HepG2 (cell line): ENCODE data around the gene EPB41L2. TPM values are rescaled to one million over a fixed set of nuclear protein-coding genes. Genes with fewer than 3 reads are reported as not detected.

Source experiments
- ATAD3A ChIP-seq: sonication (generic); formaldehyde crosslinking; IDR thresholded peaks from 2 replicates; pipeline ENCODE4 v1.4.0; 2020; ENCODE audit warnings: missing genetic modification reagents
- EP300 ChIP-seq, 3 experiments: sonication (generic) in 1 of 3; formaldehyde crosslinking in 1 of 3; IDR thresholded peaks; 2 replicates each; pipeline versions ENCODE4 v1.5.1 to v1.6.1; 2011 to 2020; ENCODE audit warnings: low read depth in 2 of 3, low read length in 2 of 3, borderline replicate concordance in 1 of 3, improper control_type of control experiment in 1 of 3, mild to moderate bottlenecking in 1 of 3, missing genetic modification reagents in 1 of 3, moderate library complexity in 1 of 3
- HDAC1 ChIP-seq: sonication (generic); formaldehyde crosslinking; IDR thresholded peaks from 2 replicates; pipeline ENCODE4 v1.5.1; 2020; ENCODE audit warnings: mild to moderate bottlenecking, missing genetic modification reagents
- HMGA1 ChIP-seq: sonication (generic); formaldehyde crosslinking; conservative IDR thresholded peaks from 2 replicates; pipeline ENCODE4 v1.4.0; 2020; ENCODE audit warnings: missing genetic modification reagents
- KLF16 ChIP-seq, 2 experiments: sonication (generic) in 1 of 2; formaldehyde crosslinking in 1 of 2; IDR thresholded peaks; 2 replicates each; pipeline versions ENCODE4 v1.6.1 to v1.8.0; 2016 to 2023; ENCODE audit warnings: missing genetic modification reagents in 2 of 2, missing compliant biosample characterization in 1 of 2
- MED1 ChIP-seq: sonication (generic); formaldehyde crosslinking; IDR thresholded peaks from 2 replicates; pipeline ENCODE4 v1.4.0; 2020; ENCODE audit warnings: missing genetic modification reagents
- MTA1 ChIP-seq: sonication (generic); formaldehyde crosslinking; IDR thresholded peaks from 2 replicates; pipeline ENCODE4 v1.4.0; 2020; ENCODE audit warnings: missing genetic modification reagents, mild to moderate bottlenecking, borderline replicate concordance
- NCOA5 ChIP-seq: sonication (generic); formaldehyde crosslinking; IDR thresholded peaks from 2 replicates; pipeline ENCODE4 v1.4.0; 2020; ENCODE audit warnings: missing genetic modification reagents
- NFE2L1 ChIP-seq: sonication (generic); formaldehyde crosslinking; IDR thresholded peaks from 2 replicates; pipeline ENCODE4 v1.4.0; 2020; ENCODE audit warnings: missing genetic modification reagents, mild to moderate bottlenecking, borderline replicate concordance
- POLR2AphosphoS5 ChIP-seq: IDR thresholded peaks from 2 replicates; pipeline ENCODE4 v1.6.1; 2012; ENCODE audit warnings: low read depth, low read length
- RFXANK ChIP-seq: IDR thresholded peaks from 2 replicates; pipeline ENCODE4 v1.6.1; 2016
- TCF7L2 ChIP-seq: IDR thresholded peaks from 2 replicates; pipeline ENCODE4 v1.6.1; 2011; ENCODE audit warnings: mild to moderate bottlenecking, low read depth, low read length, moderate library complexity
- TRIM24 ChIP-seq: sonication (generic); formaldehyde crosslinking; IDR thresholded peaks from 2 replicates; pipeline ENCODE4 v1.8.0; 2022; ENCODE audit warnings: mild to moderate bottlenecking, missing genetic modification reagents
- ZEB1 ChIP-seq: IDR thresholded peaks from 2 replicates; pipeline ENCODE4 v1.6.1; 2012; ENCODE audit warnings: mild to moderate bottlenecking, low read depth, inconsistent platforms; ENCODE audit not compliant: insufficient replicate concordance
- ZMYM3 ChIP-seq: sonication (generic); formaldehyde crosslinking; IDR thresholded peaks from 2 replicates; pipeline ENCODE4 v1.5.1; 2020; ENCODE audit warnings: mild to moderate bottlenecking, missing genetic modification reagents
- ZNF331 ChIP-seq: sonication (generic); formaldehyde crosslinking; IDR thresholded peaks from 2 replicates; pipeline ENCODE4 v1.4.0; 2020; ENCODE audit warnings: missing genetic modification reagents
- ZNF746 ChIP-seq: sonication (generic); formaldehyde crosslinking; IDR thresholded peaks from 2 replicates; pipeline ENCODE4 v1.8.0; 2022; ENCODE audit warnings: mild to moderate bottlenecking, missing genetic modification reagents
- polyA plus RNA-seq, 8 experiments: library from polyadenylated mRNA; depleted of rRNA in 3 of 8; stranded (reverse) in 7 of 8; unstranded in 1 of 8; fragments of >200 nt; fragmentation: Illumina TruSeq in 4 of 8; extraction: Trizol in 4 of 8; gene quantifications; 2 replicates each; pipeline versions ENCODE4 v1.2.1 to v1.2.3, GENCODE V29; 2011 to 2016; ENCODE audit warnings: low read depth in 4 of 8, missing spikeins in 1 of 8, mixed read lengths in 1 of 8; ENCODE audit not compliant: insufficient read depth in 1 of 8
- total RNA-seq, 5 experiments: library from RNA; depleted of rRNA; stranded (reverse); fragments of >200 nt; fragmentation: Illumina TruSeq; extraction: Trizol; gene quantifications; 2 replicates each; pipeline ENCODE4 v1.2.3, GENCODE V29; 2016; ENCODE audit warnings: low read depth in 1 of 5
- TF ChIP-seq, protein P1 (sequence below): sonication (generic); formaldehyde crosslinking; IDR thresholded peaks from 2 replicates; pipeline ENCODE4 v1.5.0; 2020; ENCODE audit warnings: missing genetic modification reagents, mild to moderate bottlenecking, borderline replicate concordance
- TF ChIP-seq, protein P2 (sequence below): sonication (generic); formaldehyde crosslinking; IDR thresholded peaks from 2 replicates; pipeline ENCODE4 v1.4.0; 2020; ENCODE audit warnings: missing genetic modification reagents
- TF ChIP-seq, protein P3 (sequence below): sonication (generic); formaldehyde crosslinking; IDR thresholded peaks from 2 replicates; pipeline ENCODE4 v1.9.0; 2021; ENCODE audit warnings: missing genetic modification reagents, borderline replicate concordance
- TF ChIP-seq, protein P4 (sequence below): sonication (generic); formaldehyde crosslinking; IDR thresholded peaks from 2 replicates; pipeline ENCODE4 v1.5.1; 2020; ENCODE audit warnings: missing genetic modification reagents, mild to moderate bottlenecking, borderline replicate concordance

EPB41L2 gene
- total and polyA plus RNA-seq, 2 of the 13 experiments (the other 11 are each of a cell fraction or from before 2014, with no cell fraction given): 41.7 to 56.4 TPM

DNA sequence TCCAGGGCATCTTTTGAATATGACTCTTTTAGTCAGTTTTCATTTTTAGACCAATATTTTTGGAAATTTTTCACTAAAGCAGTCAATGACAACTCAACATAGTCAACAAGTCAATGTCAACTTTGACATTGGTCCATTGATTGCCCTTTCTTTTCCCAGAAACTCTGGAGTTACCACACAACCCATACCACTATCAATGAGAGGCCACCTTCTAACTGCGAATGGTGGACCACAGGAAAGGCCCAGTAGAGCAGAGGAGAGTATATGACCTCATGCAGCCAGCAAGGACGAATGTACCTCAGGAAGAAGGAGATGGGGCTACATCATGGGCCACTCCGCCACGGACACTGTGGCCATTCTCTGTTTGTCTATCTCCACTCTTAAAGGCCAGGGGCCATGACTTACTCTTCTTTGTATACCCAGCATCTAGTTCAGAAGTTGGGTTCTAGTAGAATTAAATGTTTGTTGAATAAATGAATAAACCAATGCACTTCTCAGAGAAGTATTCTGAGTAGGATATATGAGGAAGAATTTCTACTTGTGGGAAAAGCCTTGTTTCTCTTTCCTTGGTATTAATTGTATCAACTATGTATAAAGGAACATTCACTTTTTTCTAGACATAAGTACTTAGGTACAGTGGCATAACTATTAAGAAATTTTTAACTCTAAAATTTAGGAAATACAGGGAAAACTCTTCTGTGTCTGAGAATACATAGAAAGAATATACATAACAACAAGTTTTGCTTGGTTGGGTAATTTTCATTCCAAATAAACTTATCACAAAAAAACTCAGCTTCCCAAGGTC is 236.4 kb downstream of the EPB41L2 start (continued):
- TF ChIP-seq ZEB1 (no peak), NCOA5 (CRISPR knock-in tag) (no peak), ZNF331 (CRISPR knock-in tag) (no peak; the same call in none of the 2 replicates), NFE2L1 (CRISPR knock-in tag) (no peak), ZNF746 (CRISPR knock-in tag) (no peak), TRIM24 (CRISPR knock-in tag) (no peak), HMGA1 (CRISPR knock-in tag) (no peak), HDAC1 (CRISPR knock-in tag) (no peak; the same call in 1 of the 2 replicates), RFXANK (no peak), EP300 (IDR thresholded peaks at IDR 0.05; ENCODE audit: low read depth in 2 of 2, low read length in 2 of 2) (peak in 1 of 2 experiments; percentile 58; a peak in 1 of 4 replicates), EP300 (CRISPR knock-in tag; IDR thresholded peaks at IDR 0.05; ENCODE audit: borderline replicate concordance) (no peak; the same call in 1 of the 2 replicates), TCF7L2 (no peak), KLF16 (CRISPR knock-in tag; IDR thresholded peaks at IDR 0.05) (0 out of 4 replicates have a peak, but pooled peaks of 1 of the 2 experiments have one; percentile 16), MED1 (CRISPR knock-in tag) (peak; percentile 48; the same call in 1 of the 2 replicates), ATAD3A (CRISPR knock-in tag) (no peak), ZMYM3 (no peak), MTA1 (CRISPR knock-in tag) (no peak; the same call in 1 of the 2 replicates), POLR2AphosphoS5 (no peak)
- TF ChIP-seq, protein P1, sequence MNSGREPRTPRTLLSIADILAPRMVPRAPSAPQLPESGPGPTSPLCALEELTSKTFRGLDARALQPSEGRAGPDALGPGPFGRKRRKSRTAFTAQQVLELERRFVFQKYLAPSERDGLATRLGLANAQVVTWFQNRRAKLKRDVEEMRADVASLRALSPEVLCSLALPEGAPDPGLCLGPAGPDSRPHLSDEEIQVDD (CRISPR knock-in tag): no peak
- TF ChIP-seq, protein P2, sequence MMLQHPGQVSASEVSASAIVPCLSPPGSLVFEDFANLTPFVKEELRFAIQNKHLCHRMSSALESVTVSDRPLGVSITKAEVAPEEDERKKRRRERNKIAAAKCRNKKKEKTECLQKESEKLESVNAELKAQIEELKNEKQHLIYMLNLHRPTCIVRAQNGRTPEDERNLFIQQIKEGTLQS (CRISPR knock-in tag): no peak
- TF ChIP-seq, protein P3, sequence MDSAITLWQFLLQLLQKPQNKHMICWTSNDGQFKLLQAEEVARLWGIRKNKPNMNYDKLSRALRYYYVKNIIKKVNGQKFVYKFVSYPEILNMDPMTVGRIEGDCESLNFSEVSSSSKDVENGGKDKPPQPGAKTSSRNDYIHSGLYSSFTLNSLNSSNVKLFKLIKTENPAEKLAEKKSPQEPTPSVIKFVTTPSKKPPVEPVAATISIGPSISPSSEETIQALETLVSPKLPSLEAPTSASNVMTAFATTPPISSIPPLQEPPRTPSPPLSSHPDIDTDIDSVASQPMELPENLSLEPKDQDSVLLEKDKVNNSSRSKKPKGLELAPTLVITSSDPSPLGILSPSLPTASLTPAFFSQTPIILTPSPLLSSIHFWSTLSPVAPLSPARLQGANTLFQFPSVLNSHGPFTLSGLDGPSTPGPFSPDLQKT (CRISPR knock-in tag): no peak
- TF ChIP-seq, protein P4, sequence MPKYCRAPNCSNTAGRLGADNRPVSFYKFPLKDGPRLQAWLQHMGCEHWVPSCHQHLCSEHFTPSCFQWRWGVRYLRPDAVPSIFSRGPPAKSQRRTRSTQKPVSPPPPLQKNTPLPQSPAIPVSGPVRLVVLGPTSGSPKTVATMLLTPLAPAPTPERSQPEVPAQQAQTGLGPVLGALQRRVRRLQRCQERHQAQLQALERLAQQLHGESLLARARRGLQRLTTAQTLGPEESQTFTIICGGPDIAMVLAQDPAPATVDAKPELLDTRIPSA: no peak
